ENCODE data around the gene RFX3. TPM values are rescaled to one million over a fixed set of nuclear protein-coding genes. Genes with fewer than 3 reads are reported as not detected.

The RFX3 gene
- total RNA-seq, 4 donors from 2014 or later: 4.0 to 8.2 (median 5.6) TPM

GRCh38 chr9:3433066-3433465 is 92.7 kb downstream of the RFX3 start:
- DNase-seq (ENCODE audit: low spot score in 2 of 2): no peak
- intact Hi-C loops (cut with DNase I; ENCODE audit: low total_unique reads): no loop called here
- H3K4me3 ChIP-seq (ENCODE audit: low read depth, poor library complexity, severe bottlenecking): no peak overlapping the region
- 90 to 93% methylated on average over 4 of the region's 4 CpGs for WGBS, 2 donors
- no peak for TF ChIP-seq CTCF (IDR thresholded peaks at IDR 0.05)

- no peak overlapping the region for H3K4me3 ChIP-seq (ENCODE audit: low read depth, poor library complexity, severe bottlenecking)
- TF ChIP-seq POLR2A (IDR thresholded peaks at IDR 0.05) (no peak), CTCF (IDR thresholded peaks at IDR 0.05) (no peak)
- WGBS, 2 donors: 81 to 86% methylated on average over 3 of the region's 3 CpGs
- DNase-seq (ENCODE audit: low spot score in 2 of 2): no peak
- intact Hi-C loops (cut with DNase I; ENCODE audit: low total_unique reads): no loop called here
These were observed 93.9 kb downstream of the RFX3 start for GRCh38 chr9:3431890-3432289.

- 80 to 83% methylated on average over 11 of the region's 11 CpGs for WGBS, 2 donors
- TF ChIP-seq CTCF (IDR thresholded peaks at IDR 0.05): no peak
- no peak for TF ChIP-seq POLR2A (IDR thresholded peaks at IDR 0.05)
- DNase-seq (ENCODE audit: low spot score in 2 of 2): no peak
- no peak overlapping the region for H3K4me3 ChIP-seq (ENCODE audit: low read depth, poor library complexity, severe bottlenecking)
- intact Hi-C loops (cut with DNase I; ENCODE audit: low total_unique reads): no loop called here
These were observed 105.9 kb downstream of the RFX3 start for GRCh38 chr9:3419893-3420292.

- H3K4me3 ChIP-seq (ENCODE audit: low read depth, poor library complexity, severe bottlenecking): no peak overlapping the region
- intact Hi-C loops (cut with DNase I; ENCODE audit: low total_unique reads): no loop called here
- no peak for DNase-seq (ENCODE audit: low spot score in 2 of 2)
- TF ChIP-seq CTCF (IDR thresholded peaks at IDR 0.05) (no peak), POLR2A (IDR thresholded peaks at IDR 0.05) (no peak)
These were observed 109.9 kb downstream of the RFX3 start for GRCh38 chr9:3415906-3416305.

- intact Hi-C loops (cut with DNase I; ENCODE audit: low total_unique reads): no loop called here
- H3K4me3 ChIP-seq (ENCODE audit: low read depth, poor library complexity, severe bottlenecking): no peak overlapping the region
- TF ChIP-seq CTCF (IDR thresholded peaks at IDR 0.05) (no peak), POLR2A (IDR thresholded peaks at IDR 0.05) (no peak)
- DNase-seq (ENCODE audit: low spot score in 2 of 2): no peak
These were observed 111.8 kb downstream of the RFX3 start for GRCh38 chr9:3413984-3414383.

GRCh38 chr9:3410461-3410860 is 115.3 kb downstream of the RFX3 start:
- intact Hi-C loops (cut with DNase I; ENCODE audit: low total_unique reads): no loop called here
- TF ChIP-seq CTCF (IDR thresholded peaks at IDR 0.05): no peak
- no peak for TF ChIP-seq POLR2A (IDR thresholded peaks at IDR 0.05)
- no peak for DNase-seq (ENCODE audit: low spot score in 2 of 2)
- no peak overlapping the region for H3K4me3 ChIP-seq (ENCODE audit: low read depth, poor library complexity, severe bottlenecking)
- 82 to 96% methylated on average over 4 of the region's 4 CpGs for WGBS, 2 donors

Measured in lower leg skin (tissue), 4 donors.